HepG2 (cell line): ENCODE results near the gene PPP1R7. TPM values are rescaled to one million over a fixed set of nuclear protein-coding genes. Genes with fewer than 3 reads are reported as not detected.

Source experiments
- ATAC-seq: fragments of 200-7000 bp; cut with Tn5 transposase; 3 replicates; pipeline ENCODE4 v1.9.1; 2020; ENCODE audit warnings: mild to moderate bottlenecking, moderate library complexity
- BruUV-seq: library from RNA; stranded (reverse); fragments of 400-500 nt; replicated peaks from 2 replicates; lab custom pipeline; 2021; lab: Mats Ljungman, UMichigan
- CTCF ChIA-PET: fragments of 300-600 bp; formaldehyde crosslinking; extraction: SDS; loops from one replicate; lab custom pipeline; 2021; ENCODE audit warnings: low total read pairs, inconsistent platforms, low intra/inter-chr PET ratio; lab: Yijun Ruan, JAX
- POLR2A ChIA-PET: fragments of 350-600 bp; sonication (Branson Sonifier 250); formaldehyde crosslinking; loops from one replicate; lab custom pipeline; 2020; ENCODE audit warnings: antibody characterized with exemption, inconsistent platforms; lab: Yijun Ruan, JAX
- DNase-seq: peaks from one replicate; pipeline ENCODE4 v3.0.0-alpha.2; 2015; ENCODE audit warnings: low spot score
- FAIRE-seq: peaks from 3 replicates; lab custom pipeline; 2011; peaks lifted over from hg19 to GRCh38; lab: Jason Lieb, UNC
- H2AFZ ChIP-seq: one replicate; pipeline ENCODE4 v1.6.1; 2011; ENCODE audit warnings: low read length, inconsistent platforms
- H3K27ac ChIP-seq: fragments of 300-600 bp; 3 replicates; pipeline ENCODE4 v1.8.0; 2011; ENCODE audit warnings: mixed run types, mild to moderate bottlenecking, mixed read lengths, low read length, inconsistent platforms; ENCODE audit not compliant: insufficient read depth; ENCODE audit errors: extremely low read length
- H3K27me3 ChIP-seq, 2 experiments: fragments of 200-600 bp in 1 of 2; 2 replicates in 1 of 2; 3 replicates in 1 of 2; pipeline versions ENCODE4 v1.6.0 to v1.8.0; 2011; ENCODE audit warnings: low read length in 2 of 2, mild to moderate bottlenecking in 2 of 2, moderate library complexity in 2 of 2, inconsistent platforms in 1 of 2; ENCODE audit not compliant: insufficient read depth in 2 of 2, control insufficient read depth in 1 of 2
- H3K36me3 ChIP-seq, 2 experiments: fragments of 200-600 bp in 1 of 2; replicated peaks in 1 of 2; 2 replicates in 1 of 2; 3 replicates in 1 of 2; pipeline versions ENCODE4 v1.5.1 to v1.8.0; 2011; ENCODE audit warnings: low read length in 2 of 2, inconsistent platforms in 1 of 2; ENCODE audit not compliant: insufficient read depth in 2 of 2, control insufficient read depth in 1 of 2
- H3K4me1 ChIP-seq: 2 replicates; pipeline ENCODE4 v1.5.1; 2012; ENCODE audit warnings: low read length, inconsistent platforms; ENCODE audit not compliant: insufficient read depth
- H3K4me2 ChIP-seq: 2 replicates; pipeline ENCODE4 v1.6.0; 2011; ENCODE audit warnings: low read depth, low read length, inconsistent platforms
- H3K4me3 ChIP-seq, 3 experiments: fragments of 200-600 bp in 1 of 3; sonication (generic), shearing (Covaris generic) in 1 of 3; replicated peaks in 1 of 3; 2 replicates each; pipeline ENCODE4 v1.5.1; 2011 to 2016; ENCODE audit warnings: low read length in 3 of 3, inconsistent platforms in 2 of 3, low read depth in 2 of 3, mild to moderate bottlenecking in 2 of 3, control low read depth in 1 of 3, mixed read lengths in 1 of 3; ENCODE audit not compliant: insufficient read depth in 1 of 3
- H3K79me2 ChIP-seq: one replicate; pipeline ENCODE4 v1.6.1; 2011; ENCODE audit warnings: low read length, inconsistent platforms; ENCODE audit not compliant: insufficient read depth
- H3K9ac ChIP-seq: 2 replicates; pipeline ENCODE4 v1.6.0; 2011; ENCODE audit warnings: mild to moderate bottlenecking, low read depth, low read length, inconsistent platforms; ENCODE audit not compliant: insufficient read depth
- H3K9me3 ChIP-seq: 2 replicates; pipeline ENCODE4 v1.5.1; 2012; ENCODE audit warnings: mild to moderate bottlenecking, low read length
- H4K20me1 ChIP-seq: 2 replicates; pipeline ENCODE4 v1.6.0; 2011; ENCODE audit warnings: inconsistent platforms, mild to moderate bottlenecking, low read length, moderate library complexity; ENCODE audit not compliant: insufficient read depth
- ARHGAP35 ChIP-seq: sonication (generic); formaldehyde crosslinking; IDR thresholded peaks from 2 replicates; pipeline ENCODE4 v1.9.0; 2022; ENCODE audit warnings: mild to moderate bottlenecking, inconsistent platforms, moderate library complexity, missing genetic modification reagents, borderline replicate concordance
- ARID4A ChIP-seq: sonication (generic); formaldehyde crosslinking; IDR thresholded peaks from 2 replicates; pipeline ENCODE4 v1.5.0; 2020; ENCODE audit warnings: mild to moderate bottlenecking, missing genetic modification reagents, borderline replicate concordance
- HMG20A ChIP-seq: IDR thresholded peaks from 2 replicates; pipeline ENCODE4 v1.6.1; 2016; ENCODE audit warnings: borderline replicate concordance
- LRRFIP1 ChIP-seq: sonication (generic); formaldehyde crosslinking; conservative IDR thresholded peaks from 2 replicates; pipeline ENCODE4 v1.4.0; 2020; ENCODE audit warnings: missing genetic modification reagents
- MAFK ChIP-seq, 2 experiments: IDR thresholded peaks in 1 of 2; conservative IDR thresholded peaks in 1 of 2; 2 replicates each; pipeline ENCODE4 v1.6.1; 2011; ENCODE audit warnings: improper control_type of control experiment in 2 of 2, low read length in 2 of 2
- NFE2L1 ChIP-seq: sonication (generic); formaldehyde crosslinking; IDR thresholded peaks from 2 replicates; pipeline ENCODE4 v1.4.0; 2020; ENCODE audit warnings: missing genetic modification reagents, mild to moderate bottlenecking, borderline replicate concordance
- SNAPC5 ChIP-seq: sonication (generic); formaldehyde crosslinking; IDR thresholded peaks from 2 replicates; pipeline ENCODE4 v1.8.1; 2023; ENCODE audit warnings: mild to moderate bottlenecking, missing genetic modification reagents, borderline replicate concordance
- ZFP36 ChIP-seq: fragments of 150-350 bp; IDR thresholded peaks from 2 replicates; pipeline ENCODE4 v1.6.1; 2018; ENCODE audit warnings: borderline replicate concordance, low read length, low read depth; ENCODE audit not compliant: partially characterized antibody
- ZNF446 ChIP-seq: sonication (generic); formaldehyde crosslinking; IDR thresholded peaks from 2 replicates; pipeline ENCODE4 v1.5.0; 2020; ENCODE audit warnings: mild to moderate bottlenecking, missing genetic modification reagents
- ZNF776 ChIP-seq: sonication (generic); formaldehyde crosslinking; IDR thresholded peaks from 2 replicates; pipeline ENCODE4 v1.4.0; 2020; ENCODE audit warnings: mild to moderate bottlenecking, missing genetic modification reagents
- WGBS: methylation state at CpG from one replicate; pipeline ENCODE4 v1.1.6; 2017; ENCODE audit warnings: low lambda C conversion rate; 5-methylcytosine and 5-hydroxymethylcytosine counted together
- in situ Hi-C: cut with HindIII; loops from 2 replicates; pipeline ENCODE4 v1.10.0; 2017; ENCODE audit warnings: low pct_unique_long_range_greater_than_20kb; ENCODE audit not compliant: extremely low pct_ligation_motif_present
- intact Hi-C: fragments of 100-400 bp; cut with micrococcal nuclease; formaldehyde crosslinking; loops from one replicate; pipeline ENCODE4 v1.10.0; 2022; ENCODE audit not compliant: unreplicated experiment
- polyA plus RNA-seq, 8 experiments: library from polyadenylated mRNA; depleted of rRNA in 3 of 8; stranded (reverse) in 7 of 8; unstranded in 1 of 8; fragments of >200 nt; fragmentation: Illumina TruSeq in 4 of 8; extraction: Trizol in 4 of 8; gene quantifications; 2 replicates each; pipeline versions ENCODE4 v1.2.1 to v1.2.3, GENCODE V29; 2011 to 2016; ENCODE audit warnings: low read depth in 4 of 8, missing spikeins in 1 of 8, mixed read lengths in 1 of 8; ENCODE audit not compliant: insufficient read depth in 1 of 8
- total RNA-seq, 5 experiments: library from RNA; depleted of rRNA; stranded (reverse); fragments of >200 nt; fragmentation: Illumina TruSeq; extraction: Trizol; gene quantifications; 2 replicates each; pipeline ENCODE4 v1.2.3, GENCODE V29; 2016; ENCODE audit warnings: low read depth in 1 of 5
- TF ChIP-seq, protein P1 (sequence below): sonication (generic); formaldehyde crosslinking; IDR thresholded peaks from 2 replicates; pipeline ENCODE4 v1.8.0; 2022; ENCODE audit warnings: missing genetic modification reagents, mild to moderate bottlenecking, borderline replicate concordance

The PPP1R7 gene
- total and polyA plus RNA-seq, 2 of the 13 experiments (the other 11 are each of a cell fraction or from before 2014, with no cell fraction given), result 33.3 to 67.9 TPM

DNA sequence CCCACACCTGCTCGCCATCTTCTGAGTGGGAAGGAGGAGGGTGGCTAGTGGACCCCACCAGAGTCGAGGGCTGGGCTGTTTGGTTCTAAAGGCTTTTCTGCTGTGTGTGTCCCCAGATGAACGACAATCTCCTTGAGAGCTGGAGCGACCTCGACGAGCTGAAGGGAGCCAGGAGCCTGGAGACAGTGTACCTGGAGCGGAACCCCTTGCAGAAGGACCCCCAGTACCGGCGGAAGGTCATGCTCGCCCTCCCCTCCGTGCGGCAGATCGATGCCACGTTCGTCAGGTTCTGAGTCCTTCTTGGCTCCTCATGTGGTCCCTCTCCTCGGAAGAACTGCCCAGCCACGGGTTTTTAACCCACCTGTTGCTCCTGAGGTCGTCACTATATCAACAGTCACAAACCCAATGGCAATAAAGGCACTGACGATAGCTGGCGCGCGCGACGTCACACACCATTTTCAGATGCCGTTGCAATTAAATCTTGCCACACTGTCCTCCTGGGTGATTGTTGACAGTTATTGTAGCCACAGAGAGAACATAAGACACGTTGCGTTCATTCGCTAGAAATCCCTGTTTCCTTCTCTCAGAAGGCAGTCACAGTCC is 32.4 kb downstream of the PPP1R7 start (continued):
- no peak for TF ChIP-seq ARID4A (CRISPR knock-in tag)
- no peak for TF ChIP-seq HMG20A (CRISPR knock-in tag)
- TF ChIP-seq ZNF446 (CRISPR knock-in tag), result no peak
- no peak for TF ChIP-seq SNAPC5
- TF ChIP-seq, protein P1, sequence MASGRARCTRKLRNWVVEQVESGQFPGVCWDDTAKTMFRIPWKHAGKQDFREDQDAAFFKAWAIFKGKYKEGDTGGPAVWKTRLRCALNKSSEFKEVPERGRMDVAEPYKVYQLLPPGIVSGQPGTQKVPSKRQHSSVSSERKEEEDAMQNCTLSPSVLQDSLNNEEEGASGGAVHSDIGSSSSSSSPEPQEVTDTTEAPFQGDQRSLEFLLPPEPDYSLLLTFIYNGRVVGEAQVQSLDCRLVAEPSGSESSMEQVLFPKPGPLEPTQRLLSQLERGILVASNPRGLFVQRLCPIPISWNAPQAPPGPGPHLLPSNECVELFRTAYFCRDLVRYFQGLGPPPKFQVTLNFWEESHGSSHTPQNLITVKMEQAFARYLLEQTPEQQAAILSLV (CRISPR knock-in tag), result no peak

- Histone ChIP-seq H3K27me3 (peaks cover 2 to 5% of the 10 kb centered on the region in 2 experiments; a peak in 3 of 5 replicates), H3K79me2 (no peaks in the 10 kb centered on the region), H2AFZ (no peak overlapping the region), H3K4me2 (no peak overlapping the region), H3K27ac (no peak overlapping the region), H3K4me1 (peaks cover 3% of the 10 kb centered on the region; the same call in 1 of the 2 replicates), H3K9ac (no peak overlapping the region), H3K36me3 (peaks cover 4 to 21% of the 10 kb centered on the region in 2 experiments; a peak in 4 of 5 replicates), H3K4me3 (no peak overlapping the region), H3K9me3 (no peaks in the 10 kb centered on the region), H4K20me1 (no peaks in the 10 kb centered on the region)
- WGBS, result 95% methylated on average over 9 of the region's 9 CpGs
- CTCF ChIA-PET, result no interaction called here
- TF ChIP-seq MAFK (conservative IDR thresholded peaks at IDR 0.05 in 1 of 2, IDR thresholded peaks at IDR 0.05 in 1 of 2; ENCODE audit: low read length in 2 of 2) (peak in 1 of 2 experiments; percentile 33; a peak in 1 of 4 replicates), ZNF776 (CRISPR knock-in tag) (no peak), ZFP36 (no peak), ARHGAP35 (CRISPR knock-in tag) (no peak), NFE2L1 (CRISPR knock-in tag) (no peak), LRRFIP1 (CRISPR knock-in tag) (no peak)
- POLR2A ChIA-PET, result no interaction called here
- intact Hi-C loops (no loop called here), in situ Hi-C loops (no loop called here)
- no peak for DNase-seq
- no TSS peak for BruUV-seq
- FAIRE-seq, result no peak
- ATAC-seq, result no peak
Observed at GRCh38 chr2:241183221-241183620, 33.0 kb downstream of the PPP1R7 start.
